ENCODE measurements around the gene TARM1.

DNA sequence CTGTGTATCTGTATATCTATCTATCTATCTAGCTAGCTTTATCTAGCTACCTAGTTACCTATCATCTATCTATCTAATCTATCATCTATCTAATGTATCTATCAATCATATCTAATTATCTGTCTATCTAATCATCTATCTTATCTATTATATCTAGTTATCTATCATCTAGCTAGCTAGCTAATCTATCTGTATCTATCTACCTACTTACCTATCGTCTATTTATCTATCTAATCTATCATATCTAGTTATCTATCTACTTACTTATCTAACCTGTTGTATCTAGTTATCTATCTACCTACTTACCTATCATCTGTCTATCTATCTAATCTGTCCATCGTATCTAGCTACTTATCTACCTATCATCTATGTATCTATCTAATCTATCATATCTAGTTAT, 35.4 kb downstream of the TARM1 start:
- TF ChIP-seq POLR2AphosphoS5 (IDR thresholded peaks at IDR 0.05) = no peak
- TF ChIP-seq, protein P1, sequence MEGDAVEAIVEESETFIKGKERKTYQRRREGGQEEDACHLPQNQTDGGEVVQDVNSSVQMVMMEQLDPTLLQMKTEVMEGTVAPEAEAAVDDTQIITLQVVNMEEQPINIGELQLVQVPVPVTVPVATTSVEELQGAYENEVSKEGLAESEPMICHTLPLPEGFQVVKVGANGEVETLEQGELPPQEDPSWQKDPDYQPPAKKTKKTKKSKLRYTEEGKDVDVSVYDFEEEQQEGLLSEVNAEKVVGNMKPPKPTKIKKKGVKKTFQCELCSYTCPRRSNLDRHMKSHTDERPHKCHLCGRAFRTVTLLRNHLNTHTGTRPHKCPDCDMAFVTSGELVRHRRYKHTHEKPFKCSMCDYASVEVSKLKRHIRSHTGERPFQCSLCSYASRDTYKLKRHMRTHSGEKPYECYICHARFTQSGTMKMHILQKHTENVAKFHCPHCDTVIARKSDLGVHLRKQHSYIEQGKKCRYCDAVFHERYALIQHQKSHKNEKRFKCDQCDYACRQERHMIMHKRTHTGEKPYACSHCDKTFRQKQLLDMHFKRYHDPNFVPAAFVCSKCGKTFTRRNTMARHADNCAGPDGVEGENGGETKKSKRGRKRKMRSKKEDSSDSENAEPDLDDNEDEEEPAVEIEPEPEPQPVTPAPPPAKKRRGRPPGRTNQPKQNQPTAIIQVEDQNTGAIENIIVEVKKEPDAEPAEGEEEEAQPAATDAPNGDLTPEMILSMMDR (IDR thresholded peaks at IDR 0.05) = no peak
- no peak for TF ChIP-seq POLR2A (IDR thresholded peaks at IDR 0.05)

Data from prostate gland (tissue), 2 donors.